ENCODE measurements around the gene RGL1.

DNA sequence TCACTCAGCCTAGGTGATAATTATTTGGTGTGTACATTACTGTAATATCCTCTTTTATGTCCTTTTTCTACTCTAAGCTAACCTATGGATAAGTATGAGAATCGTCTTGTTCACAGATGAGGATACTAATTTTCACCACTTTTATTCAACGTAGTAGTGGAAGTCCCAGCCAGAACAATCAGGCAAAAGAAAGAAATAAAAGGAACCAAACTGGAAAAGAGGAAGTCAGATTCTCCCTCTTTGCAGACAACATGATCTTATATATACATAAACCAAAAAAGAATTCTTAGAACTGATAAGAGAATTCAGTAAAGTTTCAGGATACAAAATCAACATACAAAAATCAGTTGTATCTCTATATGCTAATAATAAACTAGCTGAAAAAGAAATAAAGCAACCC is 12.6 kb upstream of the RGL1 start:
- TF ChIP-seq, protein P1, sequence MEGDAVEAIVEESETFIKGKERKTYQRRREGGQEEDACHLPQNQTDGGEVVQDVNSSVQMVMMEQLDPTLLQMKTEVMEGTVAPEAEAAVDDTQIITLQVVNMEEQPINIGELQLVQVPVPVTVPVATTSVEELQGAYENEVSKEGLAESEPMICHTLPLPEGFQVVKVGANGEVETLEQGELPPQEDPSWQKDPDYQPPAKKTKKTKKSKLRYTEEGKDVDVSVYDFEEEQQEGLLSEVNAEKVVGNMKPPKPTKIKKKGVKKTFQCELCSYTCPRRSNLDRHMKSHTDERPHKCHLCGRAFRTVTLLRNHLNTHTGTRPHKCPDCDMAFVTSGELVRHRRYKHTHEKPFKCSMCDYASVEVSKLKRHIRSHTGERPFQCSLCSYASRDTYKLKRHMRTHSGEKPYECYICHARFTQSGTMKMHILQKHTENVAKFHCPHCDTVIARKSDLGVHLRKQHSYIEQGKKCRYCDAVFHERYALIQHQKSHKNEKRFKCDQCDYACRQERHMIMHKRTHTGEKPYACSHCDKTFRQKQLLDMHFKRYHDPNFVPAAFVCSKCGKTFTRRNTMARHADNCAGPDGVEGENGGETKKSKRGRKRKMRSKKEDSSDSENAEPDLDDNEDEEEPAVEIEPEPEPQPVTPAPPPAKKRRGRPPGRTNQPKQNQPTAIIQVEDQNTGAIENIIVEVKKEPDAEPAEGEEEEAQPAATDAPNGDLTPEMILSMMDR (IDR thresholded peaks at IDR 0.05): no peak
- no peak for TF ChIP-seq POLR2A (IDR thresholded peaks at IDR 0.05)
- no peak for TF ChIP-seq POLR2AphosphoS5 (IDR thresholded peaks at IDR 0.05)
